K562 (cell line): ENCODE results near the gene LRRC61. TPM values are rescaled to one million over a fixed set of nuclear protein-coding genes. Genes with fewer than 3 reads are reported as not detected.

Experiments
- CBX2 ChIP-seq: fragments of 200-600 bp; sonication (generic); IDR thresholded peaks from one replicate; pipeline ENCODE4 v1.6.1; 2012; ENCODE audit warnings: mild to moderate bottlenecking, low read length, inconsistent platforms; ENCODE audit not compliant: insufficient read depth, poor library complexity, severe bottlenecking
- CCNT2 ChIP-seq: IDR thresholded peaks from 2 replicates; pipeline ENCODE4 v1.6.1; 2011; ENCODE audit warnings: borderline replicate concordance, low read depth, mild to moderate bottlenecking, moderate library complexity, mixed read lengths, low read length; ENCODE audit not compliant: insufficient read length; ENCODE audit errors: extremely low read depth
- DEAF1 ChIP-seq: fragments of 450-650 bp; formaldehyde crosslinking; IDR thresholded peaks from 2 replicates; pipeline ENCODE4 v1.4.0; 2020; ENCODE audit warnings: mild to moderate bottlenecking, moderate library complexity
- GATAD2A ChIP-seq: fragments of 450-650 bp; IDR thresholded peaks from 2 replicates; pipeline ENCODE4 v1.6.1; 2017
- GATAD2B ChIP-seq: fragments of 450-650 bp; IDR thresholded peaks from 2 replicates; pipeline ENCODE4 v1.6.1; 2017; ENCODE audit warnings: mild to moderate bottlenecking, borderline replicate concordance
- MAZ ChIP-seq, 2 experiments: fragments of 450-650 bp in 1 of 2; sonication (generic) in 1 of 2; formaldehyde crosslinking; IDR thresholded peaks in 1 of 2; conservative IDR thresholded peaks in 1 of 2; 2 replicates each; pipeline versions ENCODE4 v1.4.0 to v1.5.0; 2020; ENCODE audit warnings: mild to moderate bottlenecking in 1 of 2, missing genetic modification reagents in 1 of 2
- MBD2 ChIP-seq: sonication (generic); IDR thresholded peaks from 2 replicates; pipeline ENCODE4 v1.6.1; 2016; ENCODE audit warnings: low read depth, borderline replicate concordance
- MCM5 ChIP-seq: fragments of 450-650 bp; IDR thresholded peaks from 2 replicates; pipeline ENCODE4 v1.6.1; 2016; ENCODE audit warnings: low read depth
- PURB ChIP-seq: sonication (generic); formaldehyde crosslinking; IDR thresholded peaks from 2 replicates; pipeline ENCODE4 v1.9.0; 2021; ENCODE audit warnings: low read depth, mild to moderate bottlenecking, missing genetic modification reagents
- SLC30A9 ChIP-seq: fragments of 250-450 bp; sonication (Bioruptor Pico); IDR thresholded peaks from 2 replicates; pipeline ENCODE4 v1.8.0; 2022; ENCODE audit warnings: mild to moderate bottlenecking, moderate library complexity
- SUPT5H ChIP-seq: fragments of 450-650 bp; IDR thresholded peaks from 2 replicates; pipeline ENCODE4 v1.6.1; 2016
- TEAD2 ChIP-seq: fragments of 450-650 bp; IDR thresholded peaks from 2 replicates; pipeline ENCODE4 v1.6.1; 2016; ENCODE audit warnings: missing genetic modification characterization, control low read depth, missing compliant biosample characterization
- USF1 ChIP-seq: sonication (generic); formaldehyde crosslinking; IDR thresholded peaks from 2 replicates; pipeline ENCODE4 v1.9.0; 2022; ENCODE audit warnings: mild to moderate bottlenecking, missing genetic modification reagents
- ZNF174 ChIP-seq: fragments of 250-450 bp; sonication (Bioruptor Pico); IDR thresholded peaks from 2 replicates; pipeline ENCODE4 v1.4.0; 2020; ENCODE audit warnings: mild to moderate bottlenecking
- ZNF232 ChIP-seq: sonication (generic); formaldehyde crosslinking; IDR thresholded peaks from 2 replicates; pipeline ENCODE4 v1.8.0; 2022; ENCODE audit warnings: mild to moderate bottlenecking, missing genetic modification reagents
- ZNF282 ChIP-seq: sonication (generic); formaldehyde crosslinking; IDR thresholded peaks from 2 replicates; pipeline ENCODE4 v1.8.1; 2023; ENCODE audit warnings: missing genetic modification reagents
- polyA plus RNA-seq, 8 experiments: library from polyadenylated mRNA; depleted of rRNA in 4 of 8; stranded (reverse) in 5 of 8; unstranded in 3 of 8; fragments of >200 nt; fragmentation: Nextera tagmentation in 2 of 8; fragmentation: Illumina TruSeq in 1 of 8; extraction: Ambion mirVana in 2 of 8; extraction: Trizol in 1 of 8; gene quantifications; 2 replicates each; pipeline versions ENCODE4 v1.2.1 to v1.2.3, GENCODE V29; 2011 to 2014; ENCODE audit warnings: inconsistent platforms in 1 of 8, missing spikeins in 1 of 8
- total RNA-seq, 7 experiments: library from RNA; depleted of rRNA in 6 of 7; stranded (reverse); fragments of >200 nt in 6 of 7; fragmentation: Illumina TruSeq in 2 of 7; extraction: Trizol in 2 of 7; gene quantifications; 2 replicates each; pipeline versions ENCODE4 v1.2.1 to v1.2.3, GENCODE V29; 2011 to 2021; ENCODE audit warnings: low replicate concordance in 1 of 7
- TF ChIP-seq, protein P1 (sequence below): fragments of 200-800 bp; sonication (Bioruptor generic); IDR thresholded peaks from 2 replicates; pipeline ENCODE4 v1.6.1; 2016; ENCODE audit warnings: missing genetic modification characterization, missing compliant biosample characterization
- TF ChIP-seq, protein P2 (sequence below): sonication (generic); formaldehyde crosslinking; IDR thresholded peaks from 2 replicates; pipeline ENCODE4 v1.8.0; 2022; ENCODE audit warnings: mild to moderate bottlenecking, missing genetic modification reagents

The LRRC61 gene
- total and polyA plus RNA-seq, 9 of the 15 experiments (the other 6 are each of a cell fraction or from before 2014, with no cell fraction given), result 1.3 to 55.2 (median 35.2) TPM

DNA sequence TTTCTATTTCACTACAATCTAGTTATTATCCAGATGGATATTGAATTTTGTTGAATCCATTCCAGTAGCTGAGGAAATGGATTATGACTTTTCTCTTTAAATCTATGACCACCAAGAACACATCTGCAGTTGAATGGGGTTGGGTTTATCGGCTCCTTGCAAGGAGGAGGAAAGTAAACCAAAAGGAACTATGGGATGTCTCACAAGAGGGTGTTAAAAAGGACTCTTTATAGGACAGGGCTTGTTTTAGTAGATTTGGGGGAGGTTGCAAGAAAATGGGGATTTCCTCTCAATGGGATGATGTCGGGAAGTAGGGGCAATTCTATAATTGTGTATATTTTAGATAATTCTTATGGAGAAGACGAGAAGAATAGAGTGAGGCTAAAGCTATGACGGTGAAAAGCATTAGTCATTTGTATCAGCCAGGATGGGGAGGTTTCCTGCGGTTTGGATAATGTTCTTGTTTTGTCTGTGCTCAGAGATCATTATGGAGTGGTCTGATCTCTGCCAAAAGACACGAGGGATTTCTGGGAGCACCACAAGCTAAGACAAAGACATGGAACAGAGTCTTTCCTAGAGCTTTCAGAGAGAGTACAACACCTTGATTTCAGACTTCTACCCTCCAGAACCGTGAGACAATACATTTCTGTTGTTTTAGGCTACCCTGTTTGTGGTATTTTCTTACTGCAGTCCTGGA, 5.3 kb upstream of the LRRC61 start (continued):
- TF ChIP-seq, protein P1, sequence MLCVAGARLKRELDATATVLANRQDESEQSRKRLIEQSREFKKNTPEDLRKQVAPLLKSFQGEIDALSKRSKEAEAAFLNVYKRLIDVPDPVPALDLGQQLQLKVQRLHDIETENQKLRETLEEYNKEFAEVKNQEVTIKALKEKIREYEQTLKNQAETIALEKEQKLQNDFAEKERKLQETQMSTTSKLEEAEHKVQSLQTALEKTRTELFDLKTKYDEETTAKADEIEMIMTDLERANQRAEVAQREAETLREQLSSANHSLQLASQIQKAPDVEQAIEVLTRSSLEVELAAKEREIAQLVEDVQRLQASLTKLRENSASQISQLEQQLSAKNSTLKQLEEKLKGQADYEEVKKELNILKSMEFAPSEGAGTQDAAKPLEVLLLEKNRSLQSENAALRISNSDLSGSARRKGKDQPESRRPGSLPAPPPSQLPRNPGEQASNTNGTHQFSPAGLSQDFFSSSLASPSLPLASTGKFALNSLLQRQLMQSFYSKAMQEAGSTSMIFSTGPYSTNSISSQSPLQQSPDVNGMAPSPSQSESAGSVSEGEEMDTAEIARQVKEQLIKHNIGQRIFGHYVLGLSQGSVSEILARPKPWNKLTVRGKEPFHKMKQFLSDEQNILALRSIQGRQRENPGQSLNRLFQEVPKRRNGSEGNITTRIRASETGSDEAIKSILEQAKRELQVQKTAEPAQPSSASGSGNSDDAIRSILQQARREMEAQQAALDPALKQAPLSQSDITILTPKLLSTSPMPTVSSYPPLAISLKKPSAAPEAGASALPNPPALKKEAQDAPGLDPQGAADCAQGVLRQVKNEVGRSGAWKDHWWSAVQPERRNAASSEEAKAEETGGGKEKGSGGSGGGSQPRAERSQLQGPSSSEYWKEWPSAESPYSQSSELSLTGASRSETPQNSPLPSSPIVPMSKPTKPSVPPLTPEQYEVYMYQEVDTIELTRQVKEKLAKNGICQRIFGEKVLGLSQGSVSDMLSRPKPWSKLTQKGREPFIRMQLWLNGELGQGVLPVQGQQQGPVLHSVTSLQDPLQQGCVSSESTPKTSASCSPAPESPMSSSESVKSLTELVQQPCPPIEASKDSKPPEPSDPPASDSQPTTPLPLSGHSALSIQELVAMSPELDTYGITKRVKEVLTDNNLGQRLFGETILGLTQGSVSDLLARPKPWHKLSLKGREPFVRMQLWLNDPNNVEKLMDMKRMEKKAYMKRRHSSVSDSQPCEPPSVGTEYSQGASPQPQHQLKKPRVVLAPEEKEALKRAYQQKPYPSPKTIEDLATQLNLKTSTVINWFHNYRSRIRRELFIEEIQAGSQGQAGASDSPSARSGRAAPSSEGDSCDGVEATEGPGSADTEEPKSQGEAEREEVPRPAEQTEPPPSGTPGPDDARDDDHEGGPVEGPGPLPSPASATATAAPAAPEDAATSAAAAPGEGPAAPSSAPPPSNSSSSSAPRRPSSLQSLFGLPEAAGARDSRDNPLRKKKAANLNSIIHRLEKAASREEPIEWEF (CRISPR knock-in tag), result no peak
- 0 out of 2 replicates have a peak, but pooled peaks have one; percentile 30 for TF ChIP-seq DEAF1
- TF ChIP-seq CCNT2, result peak; percentile 52
- TF ChIP-seq MBD2, result no peak
- no peak for TF ChIP-seq MCM5
- no peak for TF ChIP-seq TEAD2
- TF ChIP-seq GATAD2A, result peak; percentile 80; the same call in 1 of the 2 replicates
- no peak for TF ChIP-seq ZNF282 (CRISPR knock-in tag)
- no peak for TF ChIP-seq USF1
- no peak for TF ChIP-seq ZNF174
- no peak for TF ChIP-seq SLC30A9 (CRISPR knock-in tag)
- no peak for TF ChIP-seq ZNF232 (CRISPR knock-in tag)
- TF ChIP-seq, protein P2, sequence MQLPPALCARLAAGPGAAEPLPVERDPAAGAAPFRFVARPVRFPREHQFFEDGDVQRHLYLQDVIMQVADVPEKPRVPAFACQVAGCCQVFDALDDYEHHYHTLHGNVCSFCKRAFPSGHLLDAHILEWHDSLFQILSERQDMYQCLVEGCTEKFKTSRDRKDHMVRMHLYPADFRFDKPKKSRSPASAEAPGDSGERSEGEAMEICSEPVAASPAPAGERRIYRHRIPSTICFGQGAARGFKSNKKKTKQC, result no peak
- no peak for TF ChIP-seq PURB (CRISPR knock-in tag)
- peak in 1 of 2 experiments; percentile 35; a peak in 2 of 4 replicates for TF ChIP-seq MAZ (CRISPR knock-in tag; conservative IDR thresholded peaks at IDR 0.05 in 1 of 2, IDR thresholded peaks at IDR 0.05 in 1 of 2)
- no peak for TF ChIP-seq SUPT5H
- peak; percentile 55; the same call in 1 of the 2 replicates for TF ChIP-seq GATAD2B
- no peak for TF ChIP-seq CBX2
